Colonic mucosa (tissue), 4 donors: ENCODE results near the gene RAX. TPM values are rescaled to one million over a fixed set of nuclear protein-coding genes. Genes with fewer than 3 reads are reported as not detected.

Source experiments
- DNase-seq: peaks from one replicate; pipeline ENCODE4 v3.0.0-alpha.2; 2020
- H3K27ac ChIP-seq: fragments of 200-600 bp; one replicate; pipeline ENCODE4 v1.8.0; 2021
- H3K27me3 ChIP-seq: fragments of 200-600 bp; one replicate; pipeline ENCODE4 v1.8.0; 2021
- H3K36me3 ChIP-seq: fragments of 200-600 bp; one replicate; pipeline ENCODE4 v1.8.0; 2021
- H3K4me1 ChIP-seq: fragments of 200-600 bp; one replicate; pipeline ENCODE4 v1.8.0; 2021; ENCODE audit warnings: mild to moderate bottlenecking
- H3K4me3 ChIP-seq: fragments of 200-600 bp; one replicate; pipeline ENCODE4 v1.8.0; 2021
- H3K9ac ChIP-seq, 2 donors: one replicate each; pipeline ENCODE4 v1.7.0; 2013; ENCODE audit warnings: control low read depth in 2 of 2, low read depth in 2 of 2, low read length in 2 of 2
- H3K9me3 ChIP-seq: fragments of 200-600 bp; one replicate; pipeline ENCODE4 v1.8.0; 2021
- CTCF ChIP-seq: fragments of 200-600 bp; IDR thresholded peaks from one replicate; pipeline ENCODE4 v1.8.0; 2022; ENCODE audit warnings: antibody characterized with exemption, mild to moderate bottlenecking
- intact Hi-C: fragments of 100-400 bp; cut with DNase I; formaldehyde crosslinking; loops from one replicate; pipeline ENCODE4 v1.14.1; 2022
- total RNA-seq, 2 donors: library from RNA; stranded (reverse); fragmentation: NEBNext Ultra II Directional in 1 of 2; extraction: Animal tissue kit (Norgen Biotek cat#: 25700) in 1 of 2; gene quantifications; one replicate each; pipeline ENCODE4 v1.2.1, GENCODE V29; 2021
- donor health status: healthy.
- donor health status: DM: no; HTN: no; CAD: no.
- donor health status: DM: no; HTN: no; CAD: no.

The RAX gene
- total RNA-seq, 2 donors from 2014 or later: not detected

- no peak for TF ChIP-seq CTCF
- no peaks in the 10 kb centered on the region for H3K4me1 ChIP-seq
- DNase-seq: no peak
- intact Hi-C loops: no loop called here
- peaks cover 64% of the 10 kb centered on the region for H3K27me3 ChIP-seq
- no peaks in the 10 kb centered on the region for H3K9me3 ChIP-seq
- H3K4me3 ChIP-seq: no peak overlapping the region
- no peak overlapping the region for H3K27ac ChIP-seq
- H3K9ac ChIP-seq: no peak overlapping the region
- no peaks in the 10 kb centered on the region for H3K36me3 ChIP-seq
Observed at GRCh38 chr18:59274533-59274928, 1.3 kb upstream of the RAX start.

GRCh38 chr18:59273759-59274532 lies 692 bp upstream of the RAX start:
- Histone ChIP-seq H3K4me3 (no peak overlapping the region), H3K27ac (no peak overlapping the region), H3K4me1 (no peaks in the 10 kb centered on the region), H3K9me3 (no peaks in the 10 kb centered on the region), H3K36me3 (no peaks in the 10 kb centered on the region), H3K9ac (no peak overlapping the region), H3K27me3 (peaks cover 69% of the 10 kb centered on the region)
- no peak for DNase-seq
- intact Hi-C loops: no loop called here
- no peak for TF ChIP-seq CTCF

- Histone ChIP-seq H3K9me3 (no peaks in the 10 kb centered on the region), H3K4me1 (no peaks in the 10 kb centered on the region), H3K36me3 (no peaks in the 10 kb centered on the region), H3K27ac (no peak overlapping the region), H3K27me3 (peaks cover 85% of the 10 kb centered on the region), H3K4me3 (no peak overlapping the region), H3K9ac (no peak overlapping the region)
- intact Hi-C loops: no loop called here
- DNase-seq: no peak
- no peak for TF ChIP-seq CTCF
Observed at GRCh38 chr18:59272221-59272888, 899 bp downstream of the RAX start.

GRCh38 chr18:59271606-59272220 lies 1.5 kb downstream of the RAX start:
- H3K4me3 ChIP-seq: no peak overlapping the region
- intact Hi-C loops: no loop called here
- TF ChIP-seq CTCF: no peak
- no peaks in the 10 kb centered on the region for H3K36me3 ChIP-seq
- no peaks in the 10 kb centered on the region for H3K9me3 ChIP-seq
- H3K9ac ChIP-seq: no peak overlapping the region
- DNase-seq: no peak
- H3K27ac ChIP-seq: no peak overlapping the region
- no peaks in the 10 kb centered on the region for H3K4me1 ChIP-seq
- peaks cover 92% of the 10 kb centered on the region for H3K27me3 ChIP-seq

- Histone ChIP-seq H3K27ac (no peak overlapping the region), H3K9ac (no peak overlapping the region), H3K36me3 (no peaks in the 10 kb centered on the region), H3K9me3 (no peaks in the 10 kb centered on the region), H3K4me1 (no peaks in the 10 kb centered on the region), H3K4me3 (no peak overlapping the region), H3K27me3 (peaks cover 99% of the 10 kb centered on the region)
- DNase-seq: no peak
- TF ChIP-seq CTCF: no peak
- intact Hi-C loops: no loop called here
Observed at GRCh38 chr18:59270689-59271257, 2.5 kb downstream of the RAX start.
